OCI-LY1 (cell line): Measurements from ENCODE around the gene SIDT1.

Experiments
- H2AFZ ChIP-seq: fragments of 200-600 bp; sonication (generic), shearing (Covaris generic); 2 replicates; pipeline ENCODE4 v1.6.0; 2014; ENCODE audit warnings: antibody characterized with exemption, mild to moderate bottlenecking, low read length
- H3F3A ChIP-seq: fragments of 200-600 bp; sonication (generic), shearing (Covaris generic); 2 replicates; pipeline ENCODE4 v1.6.0; 2014; ENCODE audit warnings: mild to moderate bottlenecking, antibody characterized with exemption, low read length, moderate library complexity; ENCODE audit not compliant: insufficient read depth
- H3K27ac ChIP-seq: fragments of 200-600 bp; sonication (generic); 2 replicates; pipeline ENCODE4 v1.5.1; 2014; ENCODE audit warnings: low read length, mixed run types, mild to moderate bottlenecking, low read depth; ENCODE audit not compliant: poor library complexity, severe bottlenecking
- H3K27me3 ChIP-seq: fragments of 200-600 bp; sonication (generic); 2 replicates; pipeline ENCODE4 v1.6.0; 2014; ENCODE audit warnings: antibody characterized with exemption, mild to moderate bottlenecking, low read length, moderate library complexity; ENCODE audit not compliant: insufficient read depth
- H3K36me3 ChIP-seq: fragments of 200-600 bp; sonication (generic); 2 replicates; pipeline ENCODE4 v1.6.1; 2014; ENCODE audit warnings: mild to moderate bottlenecking, antibody characterized with exemption, low read length, moderate library complexity, mixed read lengths; ENCODE audit not compliant: insufficient read depth
- H3K4me1 ChIP-seq: fragments of 200-600 bp; sonication (generic); 2 replicates; pipeline ENCODE4 v1.5.1; 2014; ENCODE audit warnings: mild to moderate bottlenecking, low read length, moderate library complexity; ENCODE audit not compliant: insufficient read depth, severe bottlenecking
- H3K4me2 ChIP-seq: fragments of 200-600 bp; sonication (generic), shearing (Covaris generic); 2 replicates; pipeline ENCODE4 v1.6.1; 2014; ENCODE audit warnings: low read length
- H3K4me3 ChIP-seq: fragments of 200-600 bp; sonication (generic); 2 replicates; pipeline ENCODE4 v1.5.1; 2014; ENCODE audit warnings: low read length, low read depth, mild to moderate bottlenecking, mixed read lengths; ENCODE audit not compliant: poor library complexity, severe bottlenecking
- H3K79me2 ChIP-seq: fragments of 200-600 bp; shearing (Covaris generic); 2 replicates; pipeline ENCODE4 v1.6.1; 2016; ENCODE audit warnings: mixed run types, low read length, mixed read lengths; ENCODE audit not compliant: insufficient read depth
- H3K9ac ChIP-seq: fragments of 200-600 bp; sonication (generic), shearing (Covaris generic); 2 replicates; pipeline ENCODE4 v1.6.1; 2014; ENCODE audit warnings: mild to moderate bottlenecking, low read length, mixed read lengths
- H3K9me2 ChIP-seq: fragments of 200-600 bp; sonication (generic), shearing (Covaris generic); 2 replicates; pipeline ENCODE4 v1.6.1; 2014; ENCODE audit warnings: low read depth, mild to moderate bottlenecking, low read length, mixed read lengths
- H3K9me3 ChIP-seq: fragments of 200-600 bp; shearing (Covaris generic); 2 replicates; pipeline ENCODE4 v1.6.1; 2014; ENCODE audit warnings: low read length, mixed read lengths
- H4K20me1 ChIP-seq: fragments of 200-600 bp; sonication (generic), shearing (Covaris generic); 2 replicates; pipeline ENCODE4 v1.6.0; 2016; ENCODE audit warnings: mild to moderate bottlenecking, low read length; ENCODE audit not compliant: insufficient read depth
- CTCF ChIP-seq: fragments of 200-600 bp; sonication (generic), shearing (Covaris generic); IDR thresholded peaks from 2 replicates; pipeline ENCODE4 v1.5.1; 2017; ENCODE audit warnings: mild to moderate bottlenecking, antibody characterized with exemption, low read length, moderate library complexity, mixed read lengths
- EZH2 ChIP-seq: fragments of 200-600 bp; sonication (generic), shearing (Covaris generic); IDR thresholded peaks from 2 replicates; pipeline ENCODE4 v1.8.0; 2017; ENCODE audit warnings: borderline replicate concordance, mixed run types, mild to moderate bottlenecking, antibody characterized with exemption, low read length, moderate library complexity, mixed read lengths

Gene SIDT1

GRCh38 chr3:113607219-113607596 is 74.9 kb downstream of the SIDT1 start:
- Histone ChIP-seq H3K36me3 (no peaks in the 10 kb centered on the region), H3K27ac (peak overlapping the region; percentile 45), H3K4me1 (peaks cover 16% of the 10 kb centered on the region), H4K20me1 (no peaks in the 10 kb centered on the region), H3K9me2 (no peaks in the 10 kb centered on the region), H2AFZ (no peak overlapping the region), H3K4me2 (peak overlapping the region; percentile 17; the same call in 1 of the 2 replicates), H3K27me3 (no peaks in the 10 kb centered on the region), H3K4me3 (no peak overlapping the region), H3K79me2 (no peaks in the 10 kb centered on the region), H3K9ac (no peak overlapping the region), H3K9me3 (no peaks in the 10 kb centered on the region), H3F3A (no peaks in the 10 kb centered on the region)
- no peak for TF ChIP-seq CTCF
- TF ChIP-seq EZH2 = no peak

- no peak overlapping the region for H3K27ac ChIP-seq
- H3K4me1 ChIP-seq = no peaks in the 10 kb centered on the region
- no peaks in the 10 kb centered on the region for H4K20me1 ChIP-seq
- H3K4me3 ChIP-seq = no peak overlapping the region
- H2AFZ ChIP-seq = no peak overlapping the region
- H3K9ac ChIP-seq = no peak overlapping the region
- H3K9me2 ChIP-seq = no peaks in the 10 kb centered on the region
- no peak overlapping the region for H3K4me2 ChIP-seq
- no peaks in the 10 kb centered on the region for H3K79me2 ChIP-seq
- H3K27me3 ChIP-seq = no peaks in the 10 kb centered on the region
- H3K36me3 ChIP-seq = no peaks in the 10 kb centered on the region
- no peaks in the 10 kb centered on the region for H3K9me3 ChIP-seq
- no peaks in the 10 kb centered on the region for H3F3A ChIP-seq
- TF ChIP-seq CTCF (no peak), EZH2 (no peak)
Observed at GRCh38 chr3:113614402-113614801, 82.0 kb downstream of the SIDT1 start.

- Histone ChIP-seq H4K20me1 (no peaks in the 10 kb centered on the region), H3K9me3 (no peaks in the 10 kb centered on the region), H3K9ac (no peak overlapping the region), H3K27me3 (no peaks in the 10 kb centered on the region), H3K4me3 (no peak overlapping the region), H3F3A (no peaks in the 10 kb centered on the region), H3K9me2 (no peaks in the 10 kb centered on the region), H2AFZ (no peak overlapping the region), H3K36me3 (no peaks in the 10 kb centered on the region), H3K79me2 (no peaks in the 10 kb centered on the region), H3K4me2 (no peak overlapping the region), H3K27ac (no peak overlapping the region), H3K4me1 (no peaks in the 10 kb centered on the region)
- no peak for TF ChIP-seq CTCF
Observed at GRCh38 chr3:113615976-113616375, 83.6 kb downstream of the SIDT1 start.
